CD4-positive, alpha-beta memory T cell (primary cell): ENCODE data around the gene PRPF40A. TPM values are rescaled to one million over a fixed set of nuclear protein-coding genes. Genes with fewer than 3 reads are reported as not detected.

Experiments
- CTCF ChIA-PET: fragments of 350-600 bp; sonication (Branson Sonifier 250); formaldehyde crosslinking; loops from one replicate; lab custom pipeline; 2021; ENCODE audit warnings: inconsistent platforms; ENCODE audit not compliant: partially characterized antibody; lab: Charles Lee
- POLR2A ChIA-PET: fragments of 350-600 bp; sonication (Branson Sonifier 250); formaldehyde crosslinking; loops from one replicate; lab custom pipeline; 2021; ENCODE audit not compliant: partially characterized antibody; lab: Charles Lee
- DNase-seq, 5 donors: peaks; one replicate each; pipeline versions ENCODE4 v3.0.0 to v3.0.0-alpha.2; 2020 to 2022; ENCODE audit warnings: mixed read lengths in 1 of 5
- H3K27ac ChIP-seq: one replicate; pipeline ENCODE4 v1.7.0; 2013; ENCODE audit warnings: low read depth, low read length
- H3K27me3 ChIP-seq: 2 replicates; pipeline ENCODE4 v1.7.0; 2013; ENCODE audit warnings: mild to moderate bottlenecking, low read length, moderate library complexity; ENCODE audit not compliant: insufficient read depth
- H3K36me3 ChIP-seq: 2 replicates; pipeline ENCODE4 v1.7.0; 2013; ENCODE audit warnings: mild to moderate bottlenecking, low read length, moderate library complexity; ENCODE audit not compliant: insufficient read depth
- H3K4me1 ChIP-seq: 2 replicates; pipeline ENCODE4 v1.7.0; 2013; ENCODE audit warnings: mild to moderate bottlenecking, low read length, moderate library complexity; ENCODE audit not compliant: insufficient read depth
- H3K4me3 ChIP-seq, 2 donors: one replicate each; pipeline ENCODE4 v1.7.0; 2013; ENCODE audit warnings: low read length in 2 of 2, mild to moderate bottlenecking in 1 of 2
- H3K9me3 ChIP-seq, 2 donors: one replicate each; pipeline ENCODE4 v1.7.0; 2013; ENCODE audit warnings: low read length in 2 of 2, control low read depth in 1 of 2; ENCODE audit not compliant: control insufficient read depth in 1 of 2
- H3K27ac Mint-ChIP-seq, 7 donors: one replicate each; pipeline ENCODE4 v1.8.0; 2020 to 2021; ENCODE audit warnings: mixed read lengths in 7 of 7, mild to moderate bottlenecking in 6 of 7, inconsistent platforms in 3 of 7, moderate library complexity in 3 of 7
- H3K27me3 Mint-ChIP-seq, 2 donors: one replicate each; pipeline ENCODE4 v1.8.0; 2020 to 2021; ENCODE audit warnings: mixed read lengths in 2 of 2
- H3K36me3 Mint-ChIP-seq, 2 donors: one replicate each; pipeline ENCODE4 v1.8.0; 2020 to 2021; ENCODE audit warnings: mixed read lengths in 2 of 2, inconsistent platforms in 1 of 2, mild to moderate bottlenecking in 1 of 2
- H3K4me1 Mint-ChIP-seq, 4 donors: one replicate each; pipeline ENCODE4 v1.8.0; 2020 to 2021; ENCODE audit warnings: mixed read lengths in 4 of 4, mild to moderate bottlenecking in 1 of 4
- H3K4me3 Mint-ChIP-seq, 8 donors: one replicate each; pipeline ENCODE4 v1.8.0; 2020 to 2021; ENCODE audit warnings: mixed read lengths in 8 of 8, mild to moderate bottlenecking in 7 of 8, moderate library complexity in 6 of 8, inconsistent platforms in 3 of 8
- H3K9me3 Mint-ChIP-seq, 8 donors: one replicate each; pipeline ENCODE4 v1.8.0; 2020 to 2021; ENCODE audit warnings: mixed read lengths in 8 of 8, mild to moderate bottlenecking in 5 of 8, inconsistent platforms in 3 of 8, moderate library complexity in 1 of 8
- intact Hi-C: fragments of 100-400 bp; cut with micrococcal nuclease; formaldehyde crosslinking; loops from one replicate; pipeline ENCODE4 v1.15.1; 2023
- polyA plus RNA-seq, 2 donors: library from polyadenylated mRNA; unstranded; fragments of 300-500 nt; fragmentation: Illumina TruSeq; gene quantifications; one replicate each; pipeline ENCODE4 v1.2.3, GENCODE V29; 2021
- total RNA-seq, 2 experiments: library from RNA; stranded (reverse); gene quantifications; one replicate each; pipeline ENCODE4 v1.2.3, GENCODE V29; 2021

Gene PRPF40A
- total and polyA plus RNA-seq, 4 experiments from 2014 or later: 70.5 to 129 (median 100) TPM

GRCh38 chr2:152647552-152647951 is 69.7 kb downstream of the PRPF40A start:
- Mint-ChIP-seq H3K27me3 (no peaks in the 10 kb centered on the region), H3K4me3 (no peak overlapping the region), H3K27ac (peak overlapping the region in 4 of 7 donors; percentile 30 to 80 (median 40)), H3K4me1 (peaks cover 0 to 2% (median 0%) of the 10 kb centered on the region in 4 donors), H3K9me3 (no peaks in the 10 kb centered on the region), H3K36me3 (peaks cover 0 to 11% of the 10 kb centered on the region in 2 donors)
- no peaks in the 10 kb centered on the region for H3K4me1 ChIP-seq
- no peak overlapping the region for H3K4me3 ChIP-seq
- H3K27me3 ChIP-seq: no peaks in the 10 kb centered on the region
- no peak for DNase-seq
- intact Hi-C loops: no loop called here
- no peaks in the 10 kb centered on the region for H3K36me3 ChIP-seq
- POLR2A ChIA-PET: no interaction called here
- H3K27ac ChIP-seq: no peak overlapping the region
- CTCF ChIA-PET: interaction anchor here (1.2 to 3.4 kb wide), 4 partner anchors 12 to 472 kb away, joined by 3 to 17 read pairs (median 5); partner anchors contain the start of gene STAM2
- no peaks in the 10 kb centered on the region for H3K9me3 ChIP-seq

- H3K4me3 Mint-ChIP-seq: no peak overlapping the region
- no peaks in the 10 kb centered on the region for H3K36me3 ChIP-seq
- ChIA-PET POLR2A (no interaction called here), CTCF (interaction anchor here (1.2 to 3.4 kb wide), 3 partner anchors 11 to 471 kb away, joined by 4 to 17 read pairs (median 6); partner anchors contain the start of gene STAM2)
- H3K9me3 Mint-ChIP-seq: no peaks in the 10 kb centered on the region
- H3K4me1 ChIP-seq: no peaks in the 10 kb centered on the region
- H3K4me1 Mint-ChIP-seq: peaks cover 0 to 2% (median 0%) of the 10 kb centered on the region in 4 donors
- no peak overlapping the region for H3K27ac ChIP-seq
- H3K4me3 ChIP-seq: no peak overlapping the region
- H3K27me3 ChIP-seq: no peaks in the 10 kb centered on the region
- DNase-seq: no peak
- peaks cover 0 to 5% of the 10 kb centered on the region in 2 donors for H3K36me3 Mint-ChIP-seq
- intact Hi-C loops: no loop called here
- H3K27ac Mint-ChIP-seq: peak overlapping the region in 3 of 7 donors; percentile 3 to 18 (median 13)
- no peaks in the 10 kb centered on the region for H3K9me3 ChIP-seq
- H3K27me3 Mint-ChIP-seq: no peaks in the 10 kb centered on the region
These were observed 70.5 kb downstream of the PRPF40A start for GRCh38 chr2:152646775-152647174.

- H3K4me3 Mint-ChIP-seq: no peak overlapping the region
- H3K4me3 ChIP-seq: no peak overlapping the region
- no peak overlapping the region for H3K27ac ChIP-seq
- H3K4me1 ChIP-seq: no peaks in the 10 kb centered on the region
- no peaks in the 10 kb centered on the region for H3K36me3 ChIP-seq
- peaks cover 0 to 2% (median 0%) of the 10 kb centered on the region in 4 donors for H3K4me1 Mint-ChIP-seq
- H3K27me3 Mint-ChIP-seq: no peaks in the 10 kb centered on the region
- peaks cover 0 to 3% of the 10 kb centered on the region in 2 donors for H3K36me3 Mint-ChIP-seq
- DNase-seq: no peak
- ChIA-PET POLR2A (no interaction called here), CTCF (interaction anchor here (1.2 to 3.4 kb wide), 2 partner anchors 11 to 21 kb away, joined by 4 to 17 read pairs; no protein-coding TSS in a partner anchor)
- H3K27ac Mint-ChIP-seq: peak overlapping the region in 1 of 7 donors; percentile 44
- H3K27me3 ChIP-seq: no peaks in the 10 kb centered on the region
- no peaks in the 10 kb centered on the region for H3K9me3 ChIP-seq
- no peaks in the 10 kb centered on the region for H3K9me3 Mint-ChIP-seq
- intact Hi-C loops: no loop called here
These were observed 71.0 kb downstream of the PRPF40A start for GRCh38 chr2:152646264-152646663.

- POLR2A ChIA-PET: no interaction called here
- H3K27ac Mint-ChIP-seq: no peak overlapping the region
- Histone ChIP-seq H3K27me3 (no peaks in the 10 kb centered on the region), H3K9me3 (no peaks in the 10 kb centered on the region), H3K27ac (no peak overlapping the region), H3K4me1 (no peaks in the 10 kb centered on the region), H3K4me3 (no peak overlapping the region), H3K36me3 (no peaks in the 10 kb centered on the region)
- intact Hi-C loops: no loop called here
- no peaks in the 10 kb centered on the region for H3K36me3 Mint-ChIP-seq
- H3K27me3 Mint-ChIP-seq: no peaks in the 10 kb centered on the region
- no peaks in the 10 kb centered on the region for H3K9me3 Mint-ChIP-seq
- CTCF ChIA-PET: interaction anchor here (1.7 to 2.1 kb wide), 2 partner anchors 9 to 469 kb away, joined by 5 to 11 read pairs; partner anchors contain the start of gene STAM2
- no peak for DNase-seq
- peaks cover 0 to 2% (median 0%) of the 10 kb centered on the region in 4 donors for H3K4me1 Mint-ChIP-seq
- H3K4me3 Mint-ChIP-seq: no peak overlapping the region
These were observed 72.9 kb downstream of the PRPF40A start for GRCh38 chr2:152644189-152644873.

- intact Hi-C loops: no loop called here
- H3K4me1 Mint-ChIP-seq: peaks cover 0 to 3% (median 0%) of the 10 kb centered on the region in 4 donors
These were observed 78.7 kb downstream of the PRPF40A start for GRCh38 chr2:152638590-152638989.

GRCh38 chr2:152638056-152638455 is 79.2 kb downstream of the PRPF40A start:
- Mint-ChIP-seq H3K4me1 (peaks cover 0 to 3% (median 0%) of the 10 kb centered on the region in 4 donors), H3K4me3 (no peak overlapping the region), H3K27ac (no peak overlapping the region), H3K27me3 (peaks cover 3 to 6% of the 10 kb centered on the region in 2 donors), H3K36me3 (no peaks in the 10 kb centered on the region), H3K9me3 (no peaks in the 10 kb centered on the region)
- no peaks in the 10 kb centered on the region for H3K9me3 ChIP-seq
- no peak for DNase-seq
- H3K27me3 ChIP-seq: no peaks in the 10 kb centered on the region
- no peak overlapping the region for H3K4me3 ChIP-seq
- no peaks in the 10 kb centered on the region for H3K36me3 ChIP-seq
- no peaks in the 10 kb centered on the region for H3K4me1 ChIP-seq
- POLR2A ChIA-PET: no interaction called here
- CTCF ChIA-PET: interaction anchor here (1.0 kb wide), 1 partner anchor 601 kb away, joined by 3 read pairs; no protein-coding TSS in a partner anchor
- H3K27ac ChIP-seq: no peak overlapping the region
- intact Hi-C loops: no loop called here

More at GRCh38 chr2:152638590-152638989, 78.7 kb downstream of the PRPF40A start:
- ChIA-PET POLR2A (interaction anchor here (0.6 kb wide), 1 partner anchor 462 kb away, joined by 3 read pairs; no protein-coding TSS in a partner anchor), CTCF (interaction anchor here (0.7 kb wide), 1 partner anchor 75 kb away, joined by 3 read pairs; no protein-coding TSS in a partner anchor)
- Mint-ChIP-seq H3K27me3 (peaks cover 3 to 6% of the 10 kb centered on the region in 2 donors), H3K9me3 (no peaks in the 10 kb centered on the region), H3K4me3 (no peak overlapping the region), H3K27ac (peak overlapping the region in 1 of 7 donors; percentile 32), H3K36me3 (no peaks in the 10 kb centered on the region)
- Histone ChIP-seq H3K27ac (no peak overlapping the region), H3K4me3 (no peak overlapping the region), H3K9me3 (no peaks in the 10 kb centered on the region), H3K27me3 (no peaks in the 10 kb centered on the region), H3K36me3 (no peaks in the 10 kb centered on the region), H3K4me1 (no peaks in the 10 kb centered on the region)
- no peak for DNase-seq

GRCh38 chr2:152637251-152637650 is 80.0 kb downstream of the PRPF40A start:
- intact Hi-C loops: no loop called here
- H3K27ac Mint-ChIP-seq: no peak overlapping the region

More at GRCh38 chr2:152637251-152637650, 80.0 kb downstream of the PRPF40A start:
- H3K4me3 ChIP-seq: no peak overlapping the region
- CTCF ChIA-PET: interaction anchor here (1.0 kb wide), 1 partner anchor 600 kb away, joined by 3 read pairs; no protein-coding TSS in a partner anchor
- POLR2A ChIA-PET: no interaction called here
- no peak overlapping the region for H3K27ac ChIP-seq
- Mint-ChIP-seq H3K4me1 (peaks cover 0 to 3% (median 0%) of the 10 kb centered on the region in 4 donors), H3K4me3 (no peak overlapping the region), H3K27me3 (peaks cover 3 to 6% of the 10 kb centered on the region in 2 donors), H3K36me3 (no peaks in the 10 kb centered on the region), H3K9me3 (no peaks in the 10 kb centered on the region)
- H3K4me1 ChIP-seq: no peaks in the 10 kb centered on the region
- H3K9me3 ChIP-seq: no peaks in the 10 kb centered on the region
- DNase-seq: no peak
- no peaks in the 10 kb centered on the region for H3K27me3 ChIP-seq
- no peaks in the 10 kb centered on the region for H3K36me3 ChIP-seq
